Measurements from ENCODE around the gene C1orf35. TPM values are rescaled to one million over a fixed set of nuclear protein-coding genes. Genes with fewer than 3 reads are reported as not detected.

Gene C1orf35
- total and polyA plus RNA-seq, 4 donors: 4.0 to 7.5 (median 6.4) TPM

- TF ChIP-seq MAX (IDR thresholded peaks at IDR 0.05): no peak
- no peak for TF ChIP-seq CTCF (IDR thresholded peaks at IDR 0.05; ENCODE audit: low read depth, low read length, missing input control)
- no peak for TF ChIP-seq FOXA2 (IDR thresholded peaks at IDR 0.05)
- no peak for TF ChIP-seq RAD21 (IDR thresholded peaks at IDR 0.05)
- no peak for TF ChIP-seq TAF1 (conservative IDR thresholded peaks at IDR 0.05)
Measured at GRCh38 chr1:228092342-228093049, 10.6 kb downstream of the C1orf35 start (continued).

GRCh38 chr1:228091084-228091483, 12.0 kb downstream of the C1orf35 start:
- TF ChIP-seq CTCF (IDR thresholded peaks at IDR 0.05; ENCODE audit: low read depth, low read length, missing input control): no peak
- no peak for TF ChIP-seq GABPA (IDR thresholded peaks at IDR 0.05 in 1 of 2, conservative IDR thresholded peaks at IDR 0.05 in 1 of 2)
- no peak for TF ChIP-seq HNF4G (IDR thresholded peaks at IDR 0.05)
- no peak for TF ChIP-seq RAD21 (IDR thresholded peaks at IDR 0.05)
- TF ChIP-seq SP1 (IDR thresholded peaks at IDR 0.05): no peak
- TF ChIP-seq TAF1 (conservative IDR thresholded peaks at IDR 0.05): no peak
- no peak for TF ChIP-seq FOXA2 (IDR thresholded peaks at IDR 0.05)
- TF ChIP-seq FOXA1 (IDR thresholded peaks at IDR 0.05): no peak
- no peak for TF ChIP-seq MAX (IDR thresholded peaks at IDR 0.05)
- TF ChIP-seq EGR1 (IDR thresholded peaks at IDR 0.05; ENCODE audit: low read depth in 2 of 2): no peak
- TF ChIP-seq ATF3 (IDR thresholded peaks at IDR 0.05): no peak
- TF ChIP-seq RXRA (IDR thresholded peaks at IDR 0.05): no peak
- no peak for TF ChIP-seq REST (IDR thresholded peaks at IDR 0.05)
- Histone ChIP-seq H3K27ac (ENCODE audit: low read depth in 1 of 2, low read length in 2 of 2) (no peak overlapping the region), H3K9ac (ENCODE audit: low read depth in 1 of 2, low read length in 2 of 2) (no peak overlapping the region), H3K27me3 (ENCODE audit: control insufficient read depth in 4 of 4, insufficient read depth in 4 of 4, low read length in 3 of 4) (no peaks in the 10 kb centered on the region), H3K9me3 (ENCODE audit: control insufficient read depth in 4 of 4, low read length in 3 of 4) (peaks cover 0 to 12% (median 7%) of the 10 kb centered on the region in 4 donors), H3K4me3 (ENCODE audit: low read depth in 1 of 3, low read length in 3 of 3) (no peak overlapping the region), H3K4me1 (ENCODE audit: control insufficient read depth in 4 of 4, insufficient read depth in 4 of 4, low read length in 3 of 4) (peaks cover 21 to 65% (median 54%) of the 10 kb centered on the region in 4 donors), H3K36me3 (ENCODE audit: control insufficient read depth in 4 of 4, insufficient read depth in 3 of 4, low read depth in 1 of 4, low read length in 3 of 4) (peaks cover 2 to 8% (median 5%) of the 10 kb centered on the region in 4 donors)
- WGBS: 63% methylated on average over 4 of the region's 4 CpGs
- no peak for DNase-seq (ENCODE audit: low spot score)

Measured in liver (tissue), 9 donors.